Measurements from ENCODE around the gene AK5.

GRCh38 chr1:77239311-77239710, 42.5 kb upstream of the AK5 start:
- TF ChIP-seq TAF1 (CRISPR knock-in tag; IDR thresholded peaks at IDR 0.05) (no peak), RFX5 (IDR thresholded peaks at IDR 0.05; ENCODE audit: low read depth, low read length) (no peak), FOXA1 (IDR thresholded peaks at IDR 0.05) (no peak), FOXA1 (CRISPR knock-in tag; IDR thresholded peaks at IDR 0.05) (no peak)
